ENCODE measurements around the gene NSUN7. TPM values are rescaled to one million over a fixed set of nuclear protein-coding genes. Genes with fewer than 3 reads are reported as not detected.
"Not testable (repeated sequence)": the region's sequence is repeated elsewhere in the genome, so short reads cannot be mapped to it uniquely, and the experiment has no call there.

NSUN7 gene
- polyA plus RNA-seq, 1 experiment = 0.18 TPM

- Histone ChIP-seq H3K36me3 (ENCODE audit: control insufficient read depth, insufficient read depth, low read length) (no peaks in the 10 kb centered on the region), H3K4me3 (ENCODE audit: low read depth, low read length) (no peak overlapping the region), H3K27me3 (ENCODE audit: control insufficient read depth, insufficient read depth, low read length) (no peaks in the 10 kb centered on the region; the same call in 1 of the 2 replicates)
- ChIA-PET POLR2A (no interaction called here), CTCF (no interaction called here)
- DNase-seq (ENCODE audit: low read depth) = no peak
- no peak for TF ChIP-seq CTCF (IDR thresholded peaks at IDR 0.05; ENCODE audit: insufficient read depth, low read depth, low read length)
These were observed 39.1 kb upstream of the NSUN7 start for GRCh38 chr4:40710484-40711254.

GRCh38 chr4:40713001-40713400 lies 36.8 kb upstream of the NSUN7 start:
- H3K27me3 ChIP-seq (ENCODE audit: control insufficient read depth, insufficient read depth, low read length); DNase-seq (ENCODE audit: low read depth); H3K4me3 ChIP-seq (ENCODE audit: low read depth, low read length); CTCF ChIA-PET; POLR2A ChIA-PET; H3K36me3 ChIP-seq (ENCODE audit: control insufficient read depth, insufficient read depth, low read length): not testable (repeated sequence)

- POLR2A ChIA-PET = no interaction called here
- no peak for TF ChIP-seq CTCF (IDR thresholded peaks at IDR 0.05; ENCODE audit: insufficient read depth, low read depth, low read length)
These were observed 36.0 kb upstream of the NSUN7 start for GRCh38 chr4:40713798-40714197.

GRCh38 chr4:40718586-40718985 lies 31.2 kb upstream of the NSUN7 start:
- no peaks in the 10 kb centered on the region for H3K36me3 ChIP-seq (ENCODE audit: control insufficient read depth, insufficient read depth, low read length)
- no peak for TF ChIP-seq CTCF (IDR thresholded peaks at IDR 0.05; ENCODE audit: insufficient read depth, low read depth, low read length)
- H3K4me3 ChIP-seq (ENCODE audit: low read depth, low read length) = no peak overlapping the region
- peaks cover 4% of the 10 kb centered on the region for H3K27me3 ChIP-seq (ENCODE audit: control insufficient read depth, insufficient read depth, low read length)
- ChIA-PET POLR2A (no interaction called here), CTCF (interaction anchor here (0.8 to 2.9 kb wide), 10 partner anchors 40 to 662 kb away, joined by 3 to 16 read pairs (median 3); partner anchors contain the start of genes N4BP2 and RBM47)
- no peak for DNase-seq (ENCODE audit: low read depth)

More at GRCh38 chr4:40713798-40714197, 36.0 kb upstream of the NSUN7 start:
- CTCF ChIA-PET = interaction anchor here (0.6 kb wide), 1 partner anchor 1165 kb away, joined by 4 read pairs; no protein-coding TSS in a partner anchor
- H3K36me3 ChIP-seq (ENCODE audit: control insufficient read depth, insufficient read depth, low read length) = no peaks in the 10 kb centered on the region
- no peak for DNase-seq (ENCODE audit: low read depth)
- no peak overlapping the region for H3K4me3 ChIP-seq (ENCODE audit: low read depth, low read length)
- H3K27me3 ChIP-seq (ENCODE audit: control insufficient read depth, insufficient read depth, low read length) = peaks cover 1% of the 10 kb centered on the region

GRCh38 chr4:40719008-40719623 lies 30.6 kb upstream of the NSUN7 start:
- peaks cover 4% of the 10 kb centered on the region for H3K27me3 ChIP-seq (ENCODE audit: control insufficient read depth, insufficient read depth, low read length)
- no peak overlapping the region for H3K4me3 ChIP-seq (ENCODE audit: low read depth, low read length)
- TF ChIP-seq CTCF (IDR thresholded peaks at IDR 0.05; ENCODE audit: insufficient read depth, low read depth, low read length) = peak; percentile 62
- no peak for DNase-seq (ENCODE audit: low read depth)
- no peaks in the 10 kb centered on the region for H3K36me3 ChIP-seq (ENCODE audit: control insufficient read depth, insufficient read depth, low read length)
- CTCF ChIA-PET = interaction anchor here (0.6 to 2.9 kb wide), 12 partner anchors 9 to 663 kb away, joined by 3 to 16 read pairs (median 3); partner anchors contain the start of genes N4BP2 and RBM47
- POLR2A ChIA-PET = no interaction called here

Measured in BJ (cell line).